ENCODE results near the gene GGNBP2. TPM values are rescaled to one million over a fixed set of nuclear protein-coding genes. Genes with fewer than 3 reads are reported as not detected.
A peak's percentile ranks its signal among the peaks of the same experiment; 100 is the strongest.

Gene GGNBP2
- total RNA-seq, 1 donor = 61.9 TPM

GRCh38 chr17:36533935-36534839 lies 10.5 kb upstream of the GGNBP2 start:
- Histone ChIP-seq H3K4me2 (ENCODE audit: insufficient read depth, low read length) (peak overlapping the region; percentile 96), H3K4me3 (ENCODE audit: insufficient read depth, low read length) (peak overlapping the region; percentile 96), H3K4me1 (ENCODE audit: insufficient read depth, low read length) (peaks cover 16% of the 10 kb centered on the region), H3K27me3 (ENCODE audit: insufficient read depth, low read length) (no peaks in the 10 kb centered on the region), H3K79me2 (ENCODE audit: insufficient read depth, low read length) (peaks cover 26% of the 10 kb centered on the region), H4K20me1 (ENCODE audit: insufficient read depth, low read length) (no peaks in the 10 kb centered on the region), H2AFZ (ENCODE audit: low read length) (peak overlapping the region; percentile 99), H3K36me3 (ENCODE audit: insufficient read depth, low read length) (peaks cover 35% of the 10 kb centered on the region), H3K9me3 (ENCODE audit: low read depth, low read length) (no peaks in the 10 kb centered on the region), H3K27ac (ENCODE audit: low read depth, low read length) (peak overlapping the region; percentile 95)
- TF ChIP-seq CTCF (IDR thresholded peaks at IDR 0.05; ENCODE audit: extremely low read depth, low read depth, low read length) = peak; percentile 25
- peak; percentile 90 for DNase-seq (ENCODE audit: insufficient read length, low spot score, missing footprints)

DNA sequence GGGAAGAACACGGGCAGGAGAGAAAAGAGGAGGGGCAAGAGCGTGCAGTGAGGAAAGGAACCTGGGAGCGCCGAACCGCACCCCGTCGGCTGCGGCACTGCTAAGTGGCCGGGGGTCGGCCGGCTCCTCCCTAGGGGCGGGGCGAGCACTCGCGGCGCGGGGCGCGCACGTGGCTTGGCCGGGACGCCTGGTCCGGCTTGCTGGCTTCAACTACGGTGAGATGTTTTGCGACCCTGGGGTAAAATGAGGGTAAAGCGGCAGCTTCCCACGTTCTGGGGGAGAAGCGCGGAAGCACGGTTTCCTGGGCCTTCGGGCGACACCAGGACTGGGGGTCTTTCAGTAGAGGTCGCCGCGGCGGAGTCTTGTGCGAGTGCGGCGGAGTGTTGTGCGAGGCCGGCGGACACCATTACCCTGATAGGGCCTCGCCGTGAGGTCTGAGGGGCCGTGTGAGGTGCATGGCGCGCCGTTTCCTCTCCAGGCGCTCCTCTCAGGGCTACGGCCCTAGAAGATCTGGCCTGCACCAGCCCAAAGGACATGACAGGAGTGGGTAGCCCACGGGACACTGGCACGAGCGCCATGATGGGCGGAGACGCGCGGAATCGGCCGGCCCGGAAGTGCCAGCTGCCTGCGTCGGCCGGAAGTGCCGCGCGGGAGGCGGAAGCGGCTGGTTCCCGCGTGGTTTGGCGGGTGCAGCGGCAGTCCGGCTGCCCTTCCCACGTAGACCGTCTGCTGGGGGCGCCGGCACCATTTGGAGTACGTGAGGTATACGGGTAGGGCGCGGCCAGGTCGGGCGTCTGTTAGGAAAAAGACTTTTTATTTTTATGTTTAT lies 9.7 kb upstream of the GGNBP2 start, which contains the start of the genes MYO19 and PIGW:
Gene MYO19, minus strand, starts transcription at position 29 of the 829 bp plus-strand sequence. CDS start 2,330 bp downstream, outside the sequence.
Gene PIGW, plus strand, starts transcription at position 148 of the 829 bp plus-strand sequence. CDS start 2,115 bp downstream, outside the sequence.
- DNase-seq (ENCODE audit: insufficient read length, low spot score, missing footprints) = peak; percentile 96
- peak within 1 kb of the TSS; percentile 95 for H3K27ac ChIP-seq (ENCODE audit: low read depth, low read length)
- H2AFZ ChIP-seq (ENCODE audit: low read length) = peak within 1 kb of the TSS; percentile 99
- peaks cover 40% of the 10 kb centered on the region for H3K36me3 ChIP-seq (ENCODE audit: insufficient read depth, low read length)
- peak within 1 kb of the TSS; percentile 96 for H3K4me3 ChIP-seq (ENCODE audit: insufficient read depth, low read length)
- H4K20me1 ChIP-seq (ENCODE audit: insufficient read depth, low read length) = no peaks in the 10 kb centered on the region
- no peak for TF ChIP-seq CTCF (IDR thresholded peaks at IDR 0.05; ENCODE audit: extremely low read depth, low read depth, low read length)
- no peaks in the 10 kb centered on the region for H3K27me3 ChIP-seq (ENCODE audit: insufficient read depth, low read length)
- peaks cover 26% of the 10 kb centered on the region for H3K79me2 ChIP-seq (ENCODE audit: insufficient read depth, low read length)
- H3K4me1 ChIP-seq (ENCODE audit: insufficient read depth, low read length) = peaks cover 12% of the 10 kb centered on the region
- H3K9me3 ChIP-seq (ENCODE audit: low read depth, low read length) = no peaks in the 10 kb centered on the region
- H3K4me2 ChIP-seq (ENCODE audit: insufficient read depth, low read length) = peak within 1 kb of the TSS; percentile 96

DNA sequence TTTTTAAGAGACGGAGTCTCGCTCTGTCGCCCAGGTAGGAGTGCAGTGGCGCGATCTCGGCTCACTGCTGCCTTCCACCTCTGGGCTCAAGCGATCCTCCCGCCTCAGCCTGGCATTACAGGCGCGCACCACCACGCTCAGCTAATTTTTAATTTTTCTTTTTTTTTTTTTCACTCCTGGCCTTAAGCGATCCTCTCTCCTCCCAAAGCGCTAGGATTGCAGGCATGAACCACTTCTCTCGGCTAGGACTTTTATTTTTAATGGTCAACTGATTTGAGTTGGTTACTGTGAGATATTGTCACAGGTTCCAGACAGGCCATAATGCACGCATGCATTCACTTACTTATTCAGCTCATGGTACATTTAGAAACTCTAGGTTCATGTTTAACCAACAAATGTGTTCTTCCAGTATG lies 9.0 kb upstream of the GGNBP2 start:
- Histone ChIP-seq H3K36me3 (ENCODE audit: insufficient read depth, low read length) (peaks cover 40% of the 10 kb centered on the region), H4K20me1 (ENCODE audit: insufficient read depth, low read length) (no peaks in the 10 kb centered on the region), H3K4me1 (ENCODE audit: insufficient read depth, low read length) (peaks cover 12% of the 10 kb centered on the region), H2AFZ (ENCODE audit: low read length) (peak overlapping the region; percentile 99), H3K27ac (ENCODE audit: low read depth, low read length) (peak overlapping the region; percentile 95), H3K4me3 (ENCODE audit: insufficient read depth, low read length) (peak overlapping the region; percentile 96), H3K4me2 (ENCODE audit: insufficient read depth, low read length) (peak overlapping the region; percentile 96), H3K9me3 (ENCODE audit: low read depth, low read length) (no peaks in the 10 kb centered on the region), H3K27me3 (ENCODE audit: insufficient read depth, low read length) (no peaks in the 10 kb centered on the region), H3K79me2 (ENCODE audit: insufficient read depth, low read length) (peaks cover 26% of the 10 kb centered on the region)
- DNase-seq (ENCODE audit: insufficient read length, low spot score, missing footprints) = no peak
- TF ChIP-seq CTCF (IDR thresholded peaks at IDR 0.05; ENCODE audit: extremely low read depth, low read depth, low read length) = no peak
